Adrenal gland (tissue), 12 donors: ENCODE data around the gene CTRB2. TPM values are rescaled to one million over a fixed set of nuclear protein-coding genes. Genes with fewer than 3 reads are reported as not detected.
A peak's percentile ranks its signal among the peaks of the same experiment; 100 is the strongest.

Experiments
- DNase-seq, 7 donors: peaks; one replicate each; pipeline ENCODE4 v3.0.0-alpha.2; 2019 to 2020
- H3K27ac ChIP-seq, 5 donors: fragments of 200-600 bp; sonication (generic) in 4 of 5; 1 replicate in 3 of 5; 2 replicates in 2 of 5; pipeline versions ENCODE4 v1.5.1 to v1.8.0; 2016 to 2020; ENCODE audit warnings: mild to moderate bottlenecking in 1 of 5
- H3K27me3 ChIP-seq: fragments of 200-600 bp; 2 replicates; pipeline ENCODE4 v1.8.0; 2021
- H3K36me3 ChIP-seq, 2 donors: fragments of 200-600 bp; replicated peaks in 1 of 2; 1 replicate in 1 of 2; 2 replicates in 1 of 2; pipeline versions ENCODE4 v1.5.1 to v1.8.0; 2018 to 2022
- H3K4me1 ChIP-seq, 2 donors: fragments of 200-600 bp; replicated peaks in 1 of 2; 1 replicate in 1 of 2; 2 replicates in 1 of 2; pipeline versions ENCODE4 v1.5.1 to v1.8.0; 2018 to 2021
- H3K4me3 ChIP-seq, 4 donors: fragments of 200-600 bp; sonication (generic) in 3 of 4; one replicate each; pipeline ENCODE4 v1.5.1; 2016 to 2018
- H3K9me3 ChIP-seq, 3 donors: fragments of 200-600 bp; sonication (generic) in 1 of 3; replicated peaks in 1 of 3; 1 replicate in 2 of 3; 2 replicates in 1 of 3; pipeline versions ENCODE4 v1.5.1 to v1.8.0; 2016 to 2021
- POLR2A ChIP-seq, 2 donors: fragments of 450-650 bp; IDR thresholded peaks; one replicate each; pipeline ENCODE4 v1.6.1; 2017; ENCODE audit warnings: antibody characterized with exemption in 2 of 2, mild to moderate bottlenecking in 2 of 2, moderate library complexity in 1 of 2
- WGBS, 4 donors: extraction: QIAGEN DNeasy Blood & Tissue Kit in 2 of 4; methylation state at CpG; one replicate each; pipeline versions ENCODE4 v1.1.5 to v1.1.7; 2013 to 2017; 5-methylcytosine and 5-hydroxymethylcytosine counted together
- intact Hi-C, 2 donors: fragments of 100-400 bp; cut with DNase I; formaldehyde crosslinking; loops; one replicate each; pipeline versions ENCODE4 v1.14.1 to v1.15.0; 2022 to 2023
- polyA plus RNA-seq, 3 donors: library from polyadenylated mRNA; stranded (reverse); fragments of 200-250 nt in 2 of 3; fragments of 350-450 nt in 1 of 3; fragmentation: Illumina TruSeq in 1 of 3; extraction: RNeasy Lipid Tissue Mini Kit (QIAGEN cat#74804) in 1 of 3; gene quantifications; one replicate each; pipeline ENCODE4 v1.2.3, GENCODE V29; 2013 to 2014
- total RNA-seq, 9 donors: library from RNA; depleted of rRNA in 4 of 9; stranded (reverse); fragments of >200 nt in 4 of 9; fragments of 120-200 nt in 1 of 9; fragmentation: NEBNext Ultra II Directional in 1 of 9; extraction: Animal tissue kit (Norgen Biotek cat#: 25700) in 1 of 9; gene quantifications; one replicate each; pipeline versions ENCODE4 v1.1.0 to v1.2.4, GENCODE V29; 2013 to 2023
- TF ChIP-seq, protein P1 (sequence below), 6 experiments: fragments of 450-650 bp in 4 of 6; fragments of 200-600 bp in 2 of 6; sonication (generic) in 1 of 6; IDR thresholded peaks; 1 replicate in 5 of 6; 2 replicates in 1 of 6; pipeline versions ENCODE4 v1.5.1 to v1.8.0; 2016 to 2021; ENCODE audit warnings: antibody characterized with exemption in 6 of 6, mild to moderate bottlenecking in 2 of 6, moderate library complexity in 1 of 6
- donor health status: healthy with polysubstance abuse.
- donor health status: Bipolar disorder and iron deficiency.
- donor health status: DM: yes; HTN: yes; CAD: no.
- donor health status: DM: no; HTN: no; CAD: no.
- donor health status: DM: no; HTN: no; CAD: no.
- donor health status: DM: yes; HTN: yes; CAD: no.

CTRB2 gene
- total and polyA plus RNA-seq, 12 donors: 0.88 to 15.1 (median 3.3) TPM; not detected in 5

DNA sequence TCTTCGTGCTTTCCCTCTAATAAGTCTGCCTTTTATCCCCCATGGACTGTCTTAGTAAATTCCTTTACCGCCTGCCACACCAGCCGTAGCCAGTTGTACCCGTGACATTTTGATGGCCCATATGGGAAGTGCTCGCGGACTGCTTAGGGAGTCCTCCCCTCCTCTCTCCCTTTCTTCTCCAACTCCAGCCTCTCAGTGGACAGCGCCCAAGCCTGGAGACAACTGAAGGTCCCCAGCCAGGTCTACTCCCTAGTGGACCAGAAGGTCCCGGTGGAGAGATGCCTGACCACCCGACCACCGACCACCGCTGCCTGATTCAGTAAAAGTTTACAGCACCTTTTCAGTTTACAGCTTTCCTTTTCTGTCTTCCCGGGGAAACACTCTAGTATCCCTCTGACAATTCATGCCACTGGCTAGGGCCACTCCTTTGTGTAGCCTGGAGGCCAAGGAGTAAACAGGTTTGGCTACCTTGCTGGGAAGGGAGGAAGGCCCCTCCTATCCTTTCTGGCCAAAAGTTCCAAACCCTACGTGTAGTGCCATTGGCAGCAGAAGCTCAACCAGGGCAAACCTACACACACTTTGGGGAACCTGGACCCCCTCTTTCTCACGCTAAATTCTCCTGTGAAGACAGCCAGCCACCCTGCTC is 18.0 kb downstream of the CTRB2 start:
- 83 to 91% (median 87%) methylated on average over 12 to 14 of the region's 14 CpGs for WGBS, 4 donors
- no peak overlapping the region for H3K27ac ChIP-seq
- H3K4me3 ChIP-seq: no peak overlapping the region
- H3K4me1 ChIP-seq: no peaks in the 10 kb centered on the region
- H3K9me3 ChIP-seq: no peaks in the 10 kb centered on the region
- H3K27me3 ChIP-seq: no peaks in the 10 kb centered on the region
- H3K36me3 ChIP-seq: no peaks in the 10 kb centered on the region
- TF ChIP-seq, protein P1, sequence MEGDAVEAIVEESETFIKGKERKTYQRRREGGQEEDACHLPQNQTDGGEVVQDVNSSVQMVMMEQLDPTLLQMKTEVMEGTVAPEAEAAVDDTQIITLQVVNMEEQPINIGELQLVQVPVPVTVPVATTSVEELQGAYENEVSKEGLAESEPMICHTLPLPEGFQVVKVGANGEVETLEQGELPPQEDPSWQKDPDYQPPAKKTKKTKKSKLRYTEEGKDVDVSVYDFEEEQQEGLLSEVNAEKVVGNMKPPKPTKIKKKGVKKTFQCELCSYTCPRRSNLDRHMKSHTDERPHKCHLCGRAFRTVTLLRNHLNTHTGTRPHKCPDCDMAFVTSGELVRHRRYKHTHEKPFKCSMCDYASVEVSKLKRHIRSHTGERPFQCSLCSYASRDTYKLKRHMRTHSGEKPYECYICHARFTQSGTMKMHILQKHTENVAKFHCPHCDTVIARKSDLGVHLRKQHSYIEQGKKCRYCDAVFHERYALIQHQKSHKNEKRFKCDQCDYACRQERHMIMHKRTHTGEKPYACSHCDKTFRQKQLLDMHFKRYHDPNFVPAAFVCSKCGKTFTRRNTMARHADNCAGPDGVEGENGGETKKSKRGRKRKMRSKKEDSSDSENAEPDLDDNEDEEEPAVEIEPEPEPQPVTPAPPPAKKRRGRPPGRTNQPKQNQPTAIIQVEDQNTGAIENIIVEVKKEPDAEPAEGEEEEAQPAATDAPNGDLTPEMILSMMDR (IDR thresholded peaks at IDR 0.05): no peak
- TF ChIP-seq POLR2A (IDR thresholded peaks at IDR 0.05): no peak
- peak in 1 of 7 donors; percentile 21 for DNase-seq
- intact Hi-C loops: no loop called here

DNA sequence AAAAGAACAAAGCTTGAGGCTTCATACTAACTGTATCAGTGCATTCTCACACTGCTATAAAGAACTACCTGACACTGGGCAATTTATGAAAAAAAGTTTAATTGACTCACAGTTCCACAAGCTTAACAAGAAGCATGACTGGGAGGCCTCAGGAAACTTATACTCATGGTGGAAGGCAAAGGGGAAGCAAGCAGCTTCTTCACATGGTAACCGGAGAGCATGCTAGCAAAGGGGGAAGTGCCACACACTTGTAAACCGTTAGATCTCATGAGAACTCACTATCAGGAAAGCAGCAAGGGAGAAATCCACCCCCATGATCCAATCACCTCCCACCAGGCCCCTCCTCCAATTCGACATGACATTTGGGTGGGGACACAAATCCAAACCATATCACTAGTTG is 25.3 kb downstream of the CTRB2 start:
- no peaks in the 10 kb centered on the region for H3K27me3 ChIP-seq
- no peaks in the 10 kb centered on the region for H3K36me3 ChIP-seq
- no peak overlapping the region for H3K27ac ChIP-seq
- H3K4me3 ChIP-seq: no peak overlapping the region
- TF ChIP-seq, protein P1 (IDR thresholded peaks at IDR 0.05): no peak
- TF ChIP-seq POLR2A (IDR thresholded peaks at IDR 0.05): no peak
- WGBS, 4 donors: 31 to 39% (median 36%) methylated on average over 3 of the region's 3 CpGs
- DNase-seq: no peak
- no peaks in the 10 kb centered on the region for H3K4me1 ChIP-seq
- peaks cover 0 to 2% (median 0%) of the 10 kb centered on the region in 3 donors for H3K9me3 ChIP-seq
- intact Hi-C loops: no loop called here

DNA sequence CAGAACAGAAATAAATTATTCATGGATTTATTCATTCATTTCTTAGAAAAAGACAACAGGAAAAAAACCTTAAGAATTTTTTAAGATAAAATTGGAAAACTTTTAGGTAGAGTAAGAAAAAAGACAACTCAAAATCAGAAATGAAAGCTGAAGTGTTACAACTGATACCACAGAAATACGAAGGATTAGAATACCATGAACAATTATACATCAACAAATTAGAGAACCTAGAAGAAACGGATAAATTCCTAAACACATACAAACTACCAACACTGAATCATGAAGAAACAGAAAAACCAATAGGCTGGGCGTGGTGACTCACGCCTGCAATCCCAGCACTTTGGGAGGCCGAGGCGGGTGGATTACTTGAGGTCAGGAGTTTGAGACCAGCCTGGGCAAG is 27.8 kb downstream of the CTRB2 start:
- Histone ChIP-seq H3K9me3 (peaks cover 0 to 7% (median 0%) of the 10 kb centered on the region in 3 donors), H3K4me1 (no peaks in the 10 kb centered on the region), H3K27ac (no peak overlapping the region), H3K27me3 (no peaks in the 10 kb centered on the region), H3K4me3 (no peak overlapping the region), H3K36me3 (no peaks in the 10 kb centered on the region)
- 87 to 92% (median 89%) methylated on average over 6 of the region's 6 CpGs for WGBS, 4 donors
- intact Hi-C loops: no loop called here
- no peak for TF ChIP-seq POLR2A (IDR thresholded peaks at IDR 0.05)
- TF ChIP-seq, protein P1 (IDR thresholded peaks at IDR 0.05): no peak
- DNase-seq: no peak

DNA sequence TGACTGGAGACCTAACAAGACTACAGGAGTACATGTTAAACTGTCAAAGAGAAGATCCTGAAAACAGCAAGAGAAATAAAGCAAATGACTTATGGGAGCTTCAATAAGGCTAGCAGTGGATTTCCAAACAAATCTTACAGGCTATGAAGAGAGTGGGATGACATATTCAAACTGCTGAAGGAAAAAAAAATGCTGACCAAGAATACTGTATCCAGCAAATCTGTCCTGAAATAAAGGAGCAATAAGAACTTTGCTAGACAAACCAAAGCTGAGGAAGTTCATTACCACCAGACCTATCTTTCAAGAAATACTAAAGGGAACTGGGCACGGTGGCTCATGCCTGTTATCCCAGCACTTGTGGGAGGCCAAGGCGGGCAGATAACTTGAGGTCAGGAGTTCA is 30.0 kb downstream of the CTRB2 start:
- no peak for DNase-seq
- no peak overlapping the region for H3K27ac ChIP-seq
- TF ChIP-seq, protein P1 (IDR thresholded peaks at IDR 0.05): no peak
- TF ChIP-seq POLR2A (IDR thresholded peaks at IDR 0.05): no peak
- no peaks in the 10 kb centered on the region for H3K4me1 ChIP-seq
- WGBS, 4 donors: 91 to 98% (median 95%) methylated on average over 2 of the region's 2 CpGs
- no peaks in the 10 kb centered on the region for H3K27me3 ChIP-seq
- intact Hi-C loops: no loop called here
- H3K36me3 ChIP-seq: no peaks in the 10 kb centered on the region
- peaks cover 0 to 7% (median 1%) of the 10 kb centered on the region in 3 donors for H3K9me3 ChIP-seq
- no peak overlapping the region for H3K4me3 ChIP-seq
